WTC11 (cell line): ENCODE data around the gene SLC2A4RG. TPM values are rescaled to one million over a fixed set of nuclear protein-coding genes. Genes with fewer than 3 reads are reported as not detected.

Experiments used
- ATAC-seq: fragments of 200-7000 bp; cut with Tn5 transposase; 2 replicates; pipeline ENCODE4 v1.10.0; 2021; ENCODE audit warnings: mild to moderate bottlenecking, moderate library complexity
- CTCF ChIA-PET: fragments of 300-600 bp; sonication (Branson Sonifier 250); formaldehyde crosslinking; loops from one replicate; lab custom pipeline; 2021; ENCODE audit warnings: antibody characterized with exemption; lab: Charles Lee
- POLR2A ChIA-PET: fragments of 350-600 bp; sonication (Branson Sonifier 250); formaldehyde crosslinking; loops from one replicate; lab custom pipeline; 2021; ENCODE audit warnings: antibody characterized with exemption; lab: Charles Lee
- DNase-seq: peaks from one replicate; pipeline ENCODE4 v3.0.0; 2021; ENCODE audit warnings: low spot score
- H3K27ac Mint-ChIP-seq: 2 replicates; pipeline ENCODE4 v1.8.0; 2021; ENCODE audit warnings: mixed read lengths
- H3K27me3 Mint-ChIP-seq: 2 replicates; pipeline ENCODE4 v1.8.0; 2021; ENCODE audit warnings: low read depth, mild to moderate bottlenecking, moderate library complexity, mixed read lengths
- H3K36me3 Mint-ChIP-seq: 2 replicates; pipeline ENCODE4 v1.8.0; 2021; ENCODE audit warnings: mixed read lengths
- H3K4me1 Mint-ChIP-seq: 2 replicates; pipeline ENCODE4 v1.8.0; 2022; ENCODE audit warnings: mixed read lengths
- H3K4me3 Mint-ChIP-seq: 2 replicates; pipeline ENCODE4 v1.8.0; 2021; ENCODE audit warnings: mild to moderate bottlenecking, moderate library complexity, mixed read lengths
- H3K9me3 Mint-ChIP-seq: 2 replicates; pipeline ENCODE4 v1.8.0; 2021; ENCODE audit warnings: mixed read lengths
- ATF1 ChIP-seq: sonication (generic); formaldehyde crosslinking; IDR thresholded peaks from 2 replicates; pipeline ENCODE4 v1.8.1; 2023; ENCODE audit warnings: mild to moderate bottlenecking, moderate library complexity, missing genetic modification reagents
- CREB1 ChIP-seq: sonication (generic); formaldehyde crosslinking; IDR thresholded peaks from 2 replicates; pipeline ENCODE4 v1.8.0; 2023; ENCODE audit warnings: mild to moderate bottlenecking, missing genetic modification reagents
- ETV6 ChIP-seq: sonication (generic); formaldehyde crosslinking; IDR thresholded peaks from 2 replicates; pipeline ENCODE4 v1.8.1; 2022; ENCODE audit warnings: mild to moderate bottlenecking, missing genetic modification reagents
- GABPB1 ChIP-seq: sonication (generic); formaldehyde crosslinking; IDR thresholded peaks from 2 replicates; pipeline ENCODE4 v1.8.1; 2023; ENCODE audit warnings: mild to moderate bottlenecking, missing genetic modification reagents
- GTF2I ChIP-seq: fragments of 250-450 bp; sonication (Bioruptor Pico); conservative IDR thresholded peaks from 2 replicates; pipeline ENCODE4 v1.4.0; 2021; ENCODE audit warnings: mild to moderate bottlenecking
- KAT7 ChIP-seq: sonication (generic); formaldehyde crosslinking; IDR thresholded peaks from 2 replicates; pipeline ENCODE4 v1.8.1; 2023; ENCODE audit warnings: missing genetic modification reagents, mild to moderate bottlenecking, borderline replicate concordance
- NFYB ChIP-seq: sonication (generic); formaldehyde crosslinking; conservative IDR thresholded peaks from 2 replicates; pipeline ENCODE4 v1.8.0; 2022; ENCODE audit warnings: low read depth, missing genetic modification reagents
- NR1H2 ChIP-seq: sonication (generic); formaldehyde crosslinking; IDR thresholded peaks from 2 replicates; pipeline ENCODE4 v1.9.0; 2021; ENCODE audit warnings: mild to moderate bottlenecking, moderate library complexity, missing genetic modification reagents
- NR2C2 ChIP-seq: sonication (generic); formaldehyde crosslinking; IDR thresholded peaks from 2 replicates; pipeline ENCODE4 v1.8.0; 2022; ENCODE audit warnings: mild to moderate bottlenecking, missing genetic modification reagents
- OVOL2 ChIP-seq: fragments of 250-450 bp; sonication (Bioruptor Pico); IDR thresholded peaks from 2 replicates; pipeline ENCODE4 v1.9.0; 2021; ENCODE audit warnings: mild to moderate bottlenecking, borderline replicate concordance
- SP1 ChIP-seq: sonication (generic); formaldehyde crosslinking; conservative IDR thresholded peaks from 2 replicates; pipeline ENCODE4 v1.8.1; 2022; ENCODE audit warnings: missing genetic modification reagents
- TEAD1 ChIP-seq: sonication (generic); formaldehyde crosslinking; IDR thresholded peaks from 2 replicates; pipeline ENCODE4 v1.8.0; 2022; ENCODE audit warnings: mild to moderate bottlenecking, missing genetic modification reagents
- TEAD4 ChIP-seq: sonication (generic); formaldehyde crosslinking; IDR thresholded peaks from 2 replicates; pipeline ENCODE4 v1.8.0; 2022; ENCODE audit warnings: mild to moderate bottlenecking, missing genetic modification reagents
- TP53 ChIP-seq: sonication (generic); formaldehyde crosslinking; IDR thresholded peaks from 2 replicates; pipeline ENCODE4 v1.8.1; 2023; ENCODE audit warnings: mild to moderate bottlenecking, missing genetic modification reagents
- ZNF138 ChIP-seq: sonication (generic); formaldehyde crosslinking; conservative IDR thresholded peaks from 2 replicates; pipeline ENCODE4 v1.8.1; 2022; ENCODE audit warnings: mild to moderate bottlenecking, moderate library complexity, missing genetic modification reagents
- ZNF263 ChIP-seq: sonication (generic); formaldehyde crosslinking; IDR thresholded peaks from 2 replicates; pipeline ENCODE4 v1.8.1; 2022; ENCODE audit warnings: low read depth, mild to moderate bottlenecking, moderate library complexity, missing genetic modification reagents
- ZNF317 ChIP-seq: sonication (generic); formaldehyde crosslinking; IDR thresholded peaks from 2 replicates; pipeline ENCODE4 v1.8.1; 2023; ENCODE audit warnings: low read depth, mild to moderate bottlenecking, moderate library complexity, missing genetic modification reagents, borderline replicate concordance
- ZNF396 ChIP-seq: fragments of 250-450 bp; sonication (Bioruptor Pico); IDR thresholded peaks from 2 replicates; pipeline ENCODE4 v1.8.0; 2021; ENCODE audit warnings: mild to moderate bottlenecking, moderate library complexity, borderline replicate concordance
- ZNF423 ChIP-seq: fragments of 250-450 bp; sonication (Bioruptor Pico); IDR thresholded peaks from 2 replicates; pipeline ENCODE4 v2.1.2; 2022; ENCODE audit warnings: mild to moderate bottlenecking, moderate library complexity
- ZSCAN18 ChIP-seq: fragments of 250-450 bp; sonication (Bioruptor Pico); IDR thresholded peaks from 2 replicates; pipeline ENCODE4 v2.1.2; 2022; ENCODE audit warnings: mild to moderate bottlenecking, moderate library complexity
- total RNA-seq: library from RNA; stranded (reverse); gene quantifications from 3 replicates; pipeline ENCODE4 v1.2.3, GENCODE V29; 2021
- TF ChIP-seq, protein P1 (sequence below): fragments of 250-450 bp; sonication (Bioruptor Pico); IDR thresholded peaks from 2 replicates; pipeline ENCODE4 v1.9.0; 2021; ENCODE audit warnings: mild to moderate bottlenecking
- TF ChIP-seq, protein P2 (sequence below): fragments of 250-450 bp; sonication (Bioruptor Pico); IDR thresholded peaks from 2 replicates; pipeline ENCODE4 v1.9.0; 2021; ENCODE audit warnings: moderate library complexity, mild to moderate bottlenecking, inconsistent platforms, borderline replicate concordance
- TF ChIP-seq, protein P3 (sequence below): fragments of 250-450 bp; sonication (Bioruptor Pico); IDR thresholded peaks from 2 replicates; pipeline ENCODE4 v1.9.0; 2021; ENCODE audit warnings: mild to moderate bottlenecking, borderline replicate concordance
- TF ChIP-seq, protein P4 (sequence below): sonication (generic); formaldehyde crosslinking; IDR thresholded peaks from 2 replicates; pipeline ENCODE4 v1.8.1; 2022; ENCODE audit warnings: mild to moderate bottlenecking, missing genetic modification reagents, moderate library complexity, borderline replicate concordance

Gene SLC2A4RG
- total RNA-seq, 1 experiment from 2014 or later = 43.3 TPM

- H3K4me3 Mint-ChIP-seq = peak within 1 kb of the TSS; percentile 53
- peaks cover 7% of the 10 kb centered on the region for H3K4me1 Mint-ChIP-seq
- no peaks in the 10 kb centered on the region for H3K9me3 Mint-ChIP-seq
- peak within 1 kb of the TSS; percentile 45; the same call in 1 of the 2 replicates for H3K27ac Mint-ChIP-seq
- peaks cover 3% of the 10 kb centered on the region; the same call in 1 of the 2 replicates for H3K27me3 Mint-ChIP-seq
- ChIA-PET POLR2A (interaction anchor here (0.5 to 1.6 kb wide), 4 partner anchors 9 to 55 kb away, joined by 3 to 4 read pairs (median 3); partner anchors contain the start of genes ARFRP1, RTEL1 and ZGPAT), CTCF (interaction anchor here (0.9 to 3.4 kb wide), 7 partner anchors 10 to 159 kb away, joined by 3 to 19 read pairs (median 4); partner anchors contain the start of genes ARFRP1, GMEB2, PTK6 and RTEL1)
- peak; percentile 0; the same call in 1 of the 2 replicates for ATAC-seq
- DNase-seq = no peak
- peaks cover 14% of the 10 kb centered on the region for H3K36me3 Mint-ChIP-seq
- TF ChIP-seq ZNF317 (CRISPR knock-in tag) (no peak), ZNF263 (CRISPR knock-in tag) (no peak), GABPB1 (CRISPR knock-in tag) (no peak), TEAD4 (CRISPR knock-in tag) (no peak), ZNF396 (CRISPR knock-in tag) (no peak), SP1 (CRISPR knock-in tag) (peak; percentile 48; the same call in 1 of the 2 replicates), NR2C2 (no peak), OVOL2 (CRISPR knock-in tag) (no peak), TEAD1 (0 out of 2 replicates have a peak, but pooled peaks have one; percentile 48), ZSCAN18 (no peak), NFYB (0 out of 2 replicates have a peak, but pooled peaks have one; percentile 8), KAT7 (CRISPR knock-in tag) (0 out of 2 replicates have a peak, but pooled peaks have one; percentile 26), ATF1 (CRISPR knock-in tag) (0 out of 2 replicates have a peak, but pooled peaks have one; percentile 37), ZNF423 (CRISPR knock-in tag) (no peak), CREB1 (CRISPR knock-in tag) (peak; percentile 13; the same call in 1 of the 2 replicates), ZNF138 (CRISPR knock-in tag) (peak; percentile 24; the same call in 1 of the 2 replicates), GTF2I (CRISPR knock-in tag) (no peak), NR1H2 (CRISPR knock-in tag) (0 out of 2 replicates have a peak, but pooled peaks have one; percentile 50), TP53 (CRISPR knock-in tag) (no peak; the same call in 1 of the 2 replicates), ETV6 (peak; percentile 63)
- TF ChIP-seq, protein P1, sequence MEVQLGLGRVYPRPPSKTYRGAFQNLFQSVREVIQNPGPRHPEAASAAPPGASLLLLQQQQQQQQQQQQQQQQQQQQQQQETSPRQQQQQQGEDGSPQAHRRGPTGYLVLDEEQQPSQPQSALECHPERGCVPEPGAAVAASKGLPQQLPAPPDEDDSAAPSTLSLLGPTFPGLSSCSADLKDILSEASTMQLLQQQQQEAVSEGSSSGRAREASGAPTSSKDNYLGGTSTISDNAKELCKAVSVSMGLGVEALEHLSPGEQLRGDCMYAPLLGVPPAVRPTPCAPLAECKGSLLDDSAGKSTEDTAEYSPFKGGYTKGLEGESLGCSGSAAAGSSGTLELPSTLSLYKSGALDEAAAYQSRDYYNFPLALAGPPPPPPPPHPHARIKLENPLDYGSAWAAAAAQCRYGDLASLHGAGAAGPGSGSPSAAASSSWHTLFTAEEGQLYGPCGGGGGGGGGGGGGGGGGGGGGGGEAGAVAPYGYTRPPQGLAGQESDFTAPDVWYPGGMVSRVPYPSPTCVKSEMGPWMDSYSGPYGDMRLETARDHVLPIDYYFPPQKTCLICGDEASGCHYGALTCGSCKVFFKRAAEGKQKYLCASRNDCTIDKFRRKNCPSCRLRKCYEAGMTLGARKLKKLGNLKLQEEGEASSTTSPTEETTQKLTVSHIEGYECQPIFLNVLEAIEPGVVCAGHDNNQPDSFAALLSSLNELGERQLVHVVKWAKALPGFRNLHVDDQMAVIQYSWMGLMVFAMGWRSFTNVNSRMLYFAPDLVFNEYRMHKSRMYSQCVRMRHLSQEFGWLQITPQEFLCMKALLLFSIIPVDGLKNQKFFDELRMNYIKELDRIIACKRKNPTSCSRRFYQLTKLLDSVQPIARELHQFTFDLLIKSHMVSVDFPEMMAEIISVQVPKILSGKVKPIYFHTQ = no peak
- TF ChIP-seq, protein P2, sequence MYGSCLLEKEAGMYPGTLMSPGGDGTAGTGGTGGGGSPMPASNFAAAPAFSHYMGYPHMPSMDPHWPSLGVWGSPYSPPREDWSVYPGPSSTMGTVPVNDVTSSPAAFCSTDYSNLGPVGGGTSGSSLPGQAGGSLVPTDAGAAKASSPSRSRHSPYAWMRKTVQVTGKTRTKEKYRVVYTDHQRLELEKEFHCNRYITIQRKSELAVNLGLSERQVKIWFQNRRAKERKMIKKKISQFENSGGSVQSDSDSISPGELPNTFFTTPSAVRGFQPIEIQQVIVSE (CRISPR knock-in tag) = no peak
- TF ChIP-seq, protein P3, sequence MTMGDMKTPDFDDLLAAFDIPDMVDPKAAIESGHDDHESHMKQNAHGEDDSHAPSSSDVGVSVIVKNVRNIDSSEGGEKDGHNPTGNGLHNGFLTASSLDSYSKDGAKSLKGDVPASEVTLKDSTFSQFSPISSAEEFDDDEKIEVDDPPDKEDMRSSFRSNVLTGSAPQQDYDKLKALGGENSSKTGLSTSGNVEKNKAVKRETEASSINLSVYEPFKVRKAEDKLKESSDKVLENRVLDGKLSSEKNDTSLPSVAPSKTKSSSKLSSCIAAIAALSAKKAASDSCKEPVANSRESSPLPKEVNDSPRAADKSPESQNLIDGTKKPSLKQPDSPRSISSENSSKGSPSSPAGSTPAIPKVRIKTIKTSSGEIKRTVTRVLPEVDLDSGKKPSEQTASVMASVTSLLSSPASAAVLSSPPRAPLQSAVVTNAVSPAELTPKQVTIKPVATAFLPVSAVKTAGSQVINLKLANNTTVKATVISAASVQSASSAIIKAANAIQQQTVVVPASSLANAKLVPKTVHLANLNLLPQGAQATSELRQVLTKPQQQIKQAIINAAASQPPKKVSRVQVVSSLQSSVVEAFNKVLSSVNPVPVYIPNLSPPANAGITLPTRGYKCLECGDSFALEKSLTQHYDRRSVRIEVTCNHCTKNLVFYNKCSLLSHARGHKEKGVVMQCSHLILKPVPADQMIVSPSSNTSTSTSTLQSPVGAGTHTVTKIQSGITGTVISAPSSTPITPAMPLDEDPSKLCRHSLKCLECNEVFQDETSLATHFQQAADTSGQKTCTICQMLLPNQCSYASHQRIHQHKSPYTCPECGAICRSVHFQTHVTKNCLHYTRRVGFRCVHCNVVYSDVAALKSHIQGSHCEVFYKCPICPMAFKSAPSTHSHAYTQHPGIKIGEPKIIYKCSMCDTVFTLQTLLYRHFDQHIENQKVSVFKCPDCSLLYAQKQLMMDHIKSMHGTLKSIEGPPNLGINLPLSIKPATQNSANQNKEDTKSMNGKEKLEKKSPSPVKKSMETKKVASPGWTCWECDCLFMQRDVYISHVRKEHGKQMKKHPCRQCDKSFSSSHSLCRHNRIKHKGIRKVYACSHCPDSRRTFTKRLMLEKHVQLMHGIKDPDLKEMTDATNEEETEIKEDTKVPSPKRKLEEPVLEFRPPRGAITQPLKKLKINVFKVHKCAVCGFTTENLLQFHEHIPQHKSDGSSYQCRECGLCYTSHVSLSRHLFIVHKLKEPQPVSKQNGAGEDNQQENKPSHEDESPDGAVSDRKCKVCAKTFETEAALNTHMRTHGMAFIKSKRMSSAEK (CRISPR knock-in tag) = no peak
- TF ChIP-seq, protein P4, sequence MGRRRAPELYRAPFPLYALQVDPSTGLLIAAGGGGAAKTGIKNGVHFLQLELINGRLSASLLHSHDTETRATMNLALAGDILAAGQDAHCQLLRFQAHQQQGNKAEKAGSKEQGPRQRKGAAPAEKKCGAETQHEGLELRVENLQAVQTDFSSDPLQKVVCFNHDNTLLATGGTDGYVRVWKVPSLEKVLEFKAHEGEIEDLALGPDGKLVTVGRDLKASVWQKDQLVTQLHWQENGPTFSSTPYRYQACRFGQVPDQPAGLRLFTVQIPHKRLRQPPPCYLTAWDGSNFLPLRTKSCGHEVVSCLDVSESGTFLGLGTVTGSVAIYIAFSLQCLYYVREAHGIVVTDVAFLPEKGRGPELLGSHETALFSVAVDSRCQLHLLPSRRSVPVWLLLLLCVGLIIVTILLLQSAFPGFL (CRISPR knock-in tag) = no peak
Measured at GRCh38 chr20:63696628-63697356, 42.8 kb upstream of the SLC2A4RG start, which contains the start of gene TNFRSF6B. Gene TNFRSF6B (plus strand): TSS chr20:63696652. CDS start chr20:63696768, 116 bp downstream.
